Cortex of kidney (tissue), 1 donor: ENCODE data around the gene CAPRIN2.

Experiments
- DNase-seq: peaks from one replicate; lab custom pipeline; 2025; lab: John Stamatoyannopoulos, UW

The CAPRIN2 gene

DNA sequence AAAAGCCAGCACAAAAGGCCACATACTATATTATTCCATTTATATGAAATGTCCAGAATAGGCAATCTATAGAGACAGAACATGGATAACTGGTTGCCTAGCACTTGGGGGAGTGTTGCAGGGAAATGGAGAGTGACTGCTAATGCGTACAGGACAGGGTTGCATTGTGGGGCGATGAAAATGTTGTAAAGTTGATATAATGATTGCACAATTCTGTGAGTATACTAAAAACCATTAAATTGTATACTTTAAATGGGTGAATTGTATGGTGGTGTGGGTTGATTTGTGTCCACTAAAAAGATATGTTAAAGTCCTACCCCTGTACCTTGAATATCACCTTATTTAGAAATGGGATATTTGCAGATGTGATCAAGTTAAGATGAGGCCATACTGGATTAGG is 7.0 kb upstream of the CAPRIN2 start:
- DNase-seq: no peak

DNA sequence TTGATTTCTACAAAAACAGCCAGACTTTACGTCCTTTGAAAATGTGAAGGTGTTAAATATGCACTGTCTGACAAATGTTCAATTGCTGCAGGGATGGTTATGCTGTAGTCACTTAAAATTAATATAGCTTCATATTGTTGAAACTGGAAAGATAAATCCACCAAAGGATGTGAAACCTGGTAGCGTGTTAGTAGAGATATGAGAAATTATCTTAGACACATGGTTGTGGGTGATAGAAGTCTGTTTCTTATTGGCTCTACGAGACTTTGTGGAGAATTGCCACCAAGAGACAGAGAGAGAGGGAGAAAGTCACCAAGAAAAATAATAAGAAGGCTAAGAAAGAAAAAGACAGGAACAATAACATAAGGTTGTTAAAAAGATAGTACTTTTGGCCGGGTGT is 2.6 kb upstream of the CAPRIN2 start:
- no peak for DNase-seq

- DNase-seq: no peak
These were observed 1.3 kb upstream of the CAPRIN2 start for GRCh38 chr12:30756074-30756473.

DNA sequence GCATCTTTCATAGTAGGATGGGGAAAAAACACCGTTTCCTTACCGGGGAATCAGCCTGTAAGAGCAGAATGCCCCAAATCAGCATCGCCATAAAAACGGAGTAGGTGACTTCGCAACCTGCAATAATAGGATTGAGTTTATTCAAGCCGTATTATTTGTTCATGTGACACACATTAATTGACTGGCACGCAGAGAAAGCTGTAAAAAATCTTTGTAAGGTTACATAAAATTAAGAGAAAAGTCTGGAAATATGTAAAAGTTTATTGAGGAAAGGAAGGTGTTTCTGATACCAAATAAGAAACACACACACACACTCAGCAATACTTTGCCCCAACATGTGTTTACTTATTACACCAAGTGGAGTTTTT is 628 bp upstream of the CAPRIN2 start:
- DNase-seq: no peak

DNA sequence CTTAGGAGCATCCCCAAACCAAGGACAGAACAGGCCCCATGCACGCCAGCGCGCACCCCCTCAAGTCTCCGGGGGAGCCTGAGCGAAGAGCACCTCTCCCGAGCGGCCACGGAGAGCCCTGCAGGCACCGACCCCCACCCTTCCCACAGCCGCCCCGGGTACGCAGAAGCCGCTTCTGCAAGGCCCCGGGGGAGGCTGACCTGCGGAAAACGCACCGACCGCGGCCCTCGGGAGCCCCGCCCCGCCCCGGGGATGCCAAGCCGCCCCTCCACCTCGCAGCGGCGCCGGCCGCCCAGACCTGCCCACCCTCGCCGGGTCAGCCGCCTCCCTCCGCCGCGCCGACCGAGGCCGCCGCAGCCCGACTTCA is 385 bp downstream of the CAPRIN2 start:
- DNase-seq: no peak

GRCh38 chr12:30753751-30754382 is 884 bp downstream of the CAPRIN2 start:
- no peak for DNase-seq

GRCh38 chr12:30753233-30753632 is 1.5 kb downstream of the CAPRIN2 start:
- DNase-seq: no peak

DNA sequence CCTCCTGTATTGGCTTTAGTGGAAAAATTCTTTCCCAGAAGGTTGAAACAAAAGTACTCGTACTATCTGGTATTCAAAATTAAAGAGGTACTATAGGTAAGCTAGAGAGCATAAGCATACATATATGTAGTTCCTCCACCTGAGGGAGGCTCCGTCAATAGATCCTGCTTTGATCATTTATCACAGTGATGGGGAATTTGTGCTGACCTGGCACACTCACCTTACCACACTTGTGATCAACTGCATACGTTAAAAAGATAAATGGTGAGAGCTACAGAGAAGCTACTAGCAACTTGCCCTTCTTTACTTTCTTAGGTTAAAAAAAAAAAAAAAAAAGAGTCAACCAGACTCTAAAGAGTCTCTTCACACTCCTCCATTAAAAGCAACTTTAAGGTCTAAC is 2.5 kb downstream of the CAPRIN2 start:
- DNase-seq: no peak

DNA sequence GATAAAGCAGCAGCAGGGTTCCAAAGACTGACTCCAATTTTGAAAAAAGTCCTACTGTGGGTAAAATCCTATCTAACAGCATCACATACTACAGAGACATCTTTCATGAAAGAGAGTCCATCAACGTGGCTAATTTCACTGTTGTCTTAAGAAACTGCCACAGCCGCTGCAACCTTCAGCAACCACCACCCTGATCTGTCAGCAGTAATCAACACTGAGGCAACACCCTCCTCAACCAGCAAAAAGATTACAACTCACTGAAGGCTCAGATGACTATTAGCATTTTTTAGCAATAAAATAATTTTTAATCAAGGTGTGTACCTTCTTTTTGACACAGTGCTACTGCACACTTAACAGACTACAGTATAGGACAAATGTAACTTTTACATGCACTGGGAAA is 6.6 kb downstream of the CAPRIN2 start:
- DNase-seq: no peak

DNA sequence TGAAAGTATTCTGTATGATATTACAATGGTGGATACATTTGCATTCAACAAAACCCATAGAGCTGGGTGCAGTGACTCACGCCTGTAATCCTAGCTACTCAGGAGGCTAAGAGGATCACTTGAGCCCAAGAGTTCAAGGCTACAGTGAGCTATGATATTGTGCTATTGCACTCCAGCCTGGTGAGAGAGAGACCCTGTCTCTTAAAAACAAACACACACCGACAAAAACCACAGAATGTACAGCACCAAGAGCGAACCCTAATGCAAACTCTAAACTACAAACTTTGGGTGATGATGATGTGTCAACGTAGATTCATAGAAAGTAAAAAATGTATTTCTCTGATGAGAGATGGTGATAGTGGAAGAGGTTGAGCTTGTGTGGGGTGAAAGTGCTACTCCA is 8.6 kb downstream of the CAPRIN2 start:
- no peak for DNase-seq

GRCh38 chr12:30744321-30744720 is 10.4 kb downstream of the CAPRIN2 start:
- no peak for DNase-seq

GRCh38 chr12:30740274-30740673 is 14.5 kb downstream of the CAPRIN2 start:
- no peak for DNase-seq

- DNase-seq: no peak
These were observed 15.7 kb downstream of the CAPRIN2 start for GRCh38 chr12:30739020-30739419.

DNA sequence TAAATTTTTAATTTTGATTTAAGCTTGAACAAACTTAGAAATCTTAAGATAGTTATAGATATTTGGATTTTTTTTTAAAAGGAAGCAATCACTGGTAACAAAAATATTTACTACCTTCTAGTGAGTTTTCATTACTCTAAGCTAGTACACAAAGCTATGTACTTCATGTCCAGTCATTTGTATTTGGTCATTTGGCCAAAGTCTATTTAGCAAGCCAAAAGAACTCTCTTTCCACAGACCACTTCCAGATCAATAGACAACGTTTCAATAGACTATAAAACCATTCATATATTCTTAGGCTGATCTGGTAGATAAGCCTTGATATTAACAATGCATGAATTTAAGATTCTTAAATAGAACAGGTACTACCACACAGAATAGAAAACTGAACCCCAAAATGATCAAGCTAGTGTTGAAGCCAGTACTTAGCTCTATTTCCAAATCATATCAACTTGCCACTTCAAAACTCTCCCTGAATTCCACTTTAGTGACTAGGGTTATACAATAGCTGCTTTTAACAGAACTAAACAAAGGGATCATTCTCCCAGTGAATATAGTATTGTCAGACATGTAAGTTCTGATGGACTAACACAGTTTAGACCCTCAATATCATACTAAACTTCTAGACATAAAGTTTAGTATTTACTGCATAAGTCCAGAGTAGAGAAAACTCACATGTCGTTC is 21.7 kb downstream of the CAPRIN2 start:
- DNase-seq: no peak

DNA sequence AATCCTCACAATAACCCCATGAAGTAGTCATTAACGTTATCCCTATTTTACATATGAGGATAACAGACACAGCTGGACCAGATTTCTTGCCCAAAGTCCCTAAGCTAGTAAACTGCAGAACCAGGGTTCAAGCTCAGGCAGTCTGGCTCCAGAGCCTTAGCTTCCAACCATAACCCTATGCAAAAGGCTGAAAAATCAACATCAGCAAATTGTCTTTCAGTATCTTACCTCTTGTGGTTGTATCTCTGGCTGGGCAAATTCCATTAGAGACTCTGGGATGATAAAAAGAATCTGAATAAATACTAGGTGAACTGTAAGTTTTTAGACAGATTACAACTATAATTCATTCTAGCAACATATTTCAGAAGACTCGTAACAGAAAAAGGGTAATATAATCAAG is 24.7 kb downstream of the CAPRIN2 start:
- DNase-seq: no peak

GRCh38 chr12:30729547-30729946 is 25.2 kb downstream of the CAPRIN2 start:
- DNase-seq: no peak

GRCh38 chr12:30726647-30727046 is 28.1 kb downstream of the CAPRIN2 start:
- no peak for DNase-seq

- DNase-seq: no peak
These were observed 29.0 kb downstream of the CAPRIN2 start for GRCh38 chr12:30725739-30726138.

DNA sequence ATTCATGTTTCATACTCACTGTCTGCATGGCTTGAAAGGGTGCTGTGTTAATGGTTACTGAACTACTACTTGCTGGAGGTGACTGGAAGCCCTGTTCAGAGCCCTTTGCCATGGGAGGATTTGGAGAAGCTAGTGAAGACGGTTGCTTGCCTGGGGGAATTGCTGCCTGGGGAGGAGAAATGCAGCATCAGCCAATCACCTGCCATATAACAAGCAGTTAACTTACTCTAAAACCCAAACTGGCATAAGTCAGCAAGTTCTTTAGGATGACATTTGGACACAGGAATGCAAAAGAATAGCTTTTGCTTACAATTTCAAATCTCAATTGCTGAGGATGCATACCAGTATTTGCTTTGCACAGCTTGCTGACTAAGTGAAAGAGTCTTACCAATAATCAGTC is 35.7 kb downstream of the CAPRIN2 start:
- no peak for DNase-seq

DNA sequence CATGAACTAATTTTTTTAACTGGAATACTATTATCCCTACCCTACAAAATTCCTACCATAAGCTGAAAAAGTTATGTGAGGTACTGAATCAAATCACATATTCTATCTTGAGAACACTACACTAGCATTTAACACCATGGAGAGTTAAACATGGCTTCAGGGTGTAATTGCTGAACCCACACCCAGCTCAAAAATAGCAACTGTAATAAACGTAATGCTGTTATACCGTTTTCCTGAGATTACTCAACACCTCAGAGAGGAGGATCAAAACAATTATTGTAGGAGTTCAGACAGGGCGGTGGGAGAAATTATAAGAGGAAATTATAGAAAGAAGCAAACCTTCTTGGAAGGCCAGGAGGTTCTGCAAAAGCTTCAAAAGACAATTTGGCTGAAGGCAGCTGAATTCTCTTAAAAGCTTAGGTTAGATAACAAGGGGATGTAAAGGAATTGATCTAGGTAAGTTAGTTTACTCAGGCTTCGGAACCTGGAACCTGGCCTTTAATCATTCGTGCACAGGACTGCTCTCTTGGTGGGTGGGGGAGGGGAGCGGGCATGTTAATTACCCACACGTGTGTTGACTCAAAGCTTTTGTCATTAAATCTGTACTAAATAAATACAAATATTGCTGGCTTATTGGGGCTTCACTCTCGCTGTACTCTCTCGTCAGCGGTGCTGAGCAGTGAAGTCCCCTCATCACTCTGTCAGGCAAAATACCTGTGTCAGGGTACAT is 47.0 kb downstream of the CAPRIN2 start:
- no peak for DNase-seq

- no peak for DNase-seq
These were observed 48.3 kb downstream of the CAPRIN2 start for GRCh38 chr12:30706476-30706875.

GRCh38 chr12:30701056-30701455 is 53.7 kb downstream of the CAPRIN2 start:
- no peak for DNase-seq

DNA sequence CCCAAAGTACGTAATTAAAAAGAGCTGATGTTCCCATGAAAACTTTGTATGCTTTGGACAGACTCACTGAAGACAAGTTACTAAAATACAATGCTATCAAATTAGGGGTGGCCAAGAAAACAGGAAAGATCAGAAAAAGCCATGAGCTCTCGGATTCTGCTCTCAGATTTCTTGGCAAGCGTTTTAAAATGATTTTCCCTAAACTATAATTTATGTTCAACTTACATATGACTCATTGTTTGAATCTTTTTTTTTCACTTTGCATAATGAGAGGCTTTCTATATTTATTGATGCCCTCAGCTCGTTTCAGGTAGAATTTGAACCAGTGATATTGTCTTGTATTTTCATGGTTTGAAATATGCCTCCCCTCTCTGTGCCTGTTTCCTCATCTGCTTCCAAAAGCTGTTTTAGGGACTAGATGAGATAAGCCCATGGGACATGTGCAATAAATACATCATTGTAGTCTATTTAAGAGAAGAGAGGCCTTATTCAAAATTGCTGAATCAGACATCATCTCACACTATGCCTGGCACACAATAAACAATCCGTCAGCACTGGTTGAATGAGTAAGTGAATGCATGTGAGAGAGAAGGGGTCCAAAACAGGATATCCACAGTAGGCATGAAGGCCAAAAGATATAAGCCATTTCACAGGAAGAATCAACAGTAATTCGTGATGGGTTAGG is 54.4 kb downstream of the CAPRIN2 start:
- no peak for DNase-seq
